ENCODE results near the gene MAP4. TPM values are rescaled to one million over a fixed set of nuclear protein-coding genes. Genes with fewer than 3 reads are reported as not detected.

MAP4 gene
- total and polyA plus RNA-seq, 2 donors (not counting 3 experiments of a cell fraction or from before 2014, with no cell fraction given) = 121 to 290 TPM

GRCh38 chr3:47854267-47854666 lies 161.9 kb downstream of the MAP4 start:
- TF ChIP-seq POLR2A (IDR thresholded peaks at IDR 0.05; ENCODE audit: low read depth, low read length) (no peak), POLR2AphosphoS5 (IDR thresholded peaks at IDR 0.05; ENCODE audit: insufficient read depth, low read depth, low read length) (no peak), EZH2 (IDR thresholded peaks at IDR 0.05; ENCODE audit: borderline replicate concordance, low read depth, low read length, severe bottlenecking) (no peak), CTCF (IDR thresholded peaks at IDR 0.05; ENCODE audit: extremely low read depth in 1 of 2, insufficient read depth in 1 of 2, low read depth in 1 of 2, low read length in 2 of 2) (no peak), MAX (IDR thresholded peaks at IDR 0.05; ENCODE audit: insufficient read depth, insufficient read length) (no peak), MYC (IDR thresholded peaks at IDR 0.05; ENCODE audit: low read depth, low read length) (no peak), GATA2 (IDR thresholded peaks at IDR 0.05; ENCODE audit: insufficient read depth, insufficient read length, low read depth, low read length) (no peak), FOS (IDR thresholded peaks at IDR 0.05; ENCODE audit: borderline replicate concordance, insufficient read depth, low read length) (no peak), JUN (IDR thresholded peaks at IDR 0.05; ENCODE audit: borderline replicate concordance, insufficient read depth, insufficient read length, low read depth) (no peak)
- intact Hi-C loops (cut with micrococcal nuclease) = no loop called here
- Histone ChIP-seq H3K27me3 (ENCODE audit: control insufficient read depth in 2 of 2, insufficient read depth in 2 of 2, low read length in 2 of 2) (no peaks in the 10 kb centered on the region), H3K36me3 (ENCODE audit: control insufficient read depth in 2 of 2, extremely low read depth in 1 of 2, insufficient read depth in 2 of 2, low read length in 2 of 2) (peaks cover 27 to 54% of the 10 kb centered on the region in 2 experiments), H3K9ac (replicated peaks; ENCODE audit: extremely low read depth, insufficient read depth, low read length) (no peak overlapping the region), H4K20me1 (replicated peaks; ENCODE audit: control insufficient read depth, extremely low read depth, insufficient read depth, low read length) (no peaks in the 10 kb centered on the region), H3K4me1 (ENCODE audit: control insufficient read depth, extremely low read depth, insufficient read depth, low read length) (no peaks in the 10 kb centered on the region), H3K79me2 (ENCODE audit: control insufficient read depth, insufficient read depth, low read length) (no peaks in the 10 kb centered on the region), H3K4me2 (ENCODE audit: insufficient read depth, low read length) (no peak overlapping the region), H3K9me3 (replicated peaks; ENCODE audit: control insufficient read depth, insufficient read depth, low read length) (no peaks in the 10 kb centered on the region), H3K4me3 (replicated peaks in 1 of 3; ENCODE audit: insufficient read depth in 1 of 3, low read depth in 1 of 3, low read length in 3 of 3) (no peak overlapping the region), H3K27ac (ENCODE audit: insufficient read depth, low read depth, low read length) (no peak overlapping the region), H2AFZ (ENCODE audit: low read depth, low read length) (no peak overlapping the region), H3K9me1 (replicated peaks; ENCODE audit: control insufficient read depth, extremely low read depth, insufficient read depth, low read length) (no peaks in the 10 kb centered on the region)
- no TSS peak for BruUV-seq (replicated peaks)
- DNase-seq (ENCODE audit: low read depth, low spot score) (no peak), FAIRE-seq (no peak)
- ChIA-PET CTCF (interaction anchor here (1.0 to 2.4 kb wide), 2 partner anchors 297 to 304 kb away, joined by 3 to 11 read pairs; no protein-coding TSS in a partner anchor), POLR2A (no interaction called here)
- dilution Hi-C loops (cut with MboI; ENCODE audit: extremely low pct_ligation_motif_present, low sequenced_read_pairs) = no loop called here

Data from endothelial cell of umbilical vein (primary cell).